Lower leg skin (tissue), 3 donors: ENCODE results near the gene SLC66A1.

Experiments
- CTCF ChIP-seq, 3 donors: fragments of 450-650 bp; IDR thresholded peaks; one replicate each; pipeline ENCODE4 v1.5.1; 2016; ENCODE audit warnings: antibody characterized with exemption in 3 of 3, mild to moderate bottlenecking in 3 of 3, moderate library complexity in 2 of 3
- POLR2A ChIP-seq, 2 donors: fragments of 450-650 bp; IDR thresholded peaks; one replicate each; pipeline ENCODE4 v1.6.1; 2016 to 2017; ENCODE audit warnings: antibody characterized with exemption in 2 of 2, mild to moderate bottlenecking in 1 of 2, moderate library complexity in 1 of 2

GRCh38 chr1:19372136-19372514 lies 60.0 kb downstream of the SLC66A1 start:
- TF ChIP-seq CTCF (IDR thresholded peaks at IDR 0.05) (no peak), POLR2A (IDR thresholded peaks at IDR 0.05) (no peak)
